ENCODE results near the gene MEX3D.
"Not testable (repeated sequence)": the region's sequence is repeated elsewhere in the genome, so short reads cannot be mapped to it uniquely, and the experiment has no call there.

The MEX3D gene

DNA sequence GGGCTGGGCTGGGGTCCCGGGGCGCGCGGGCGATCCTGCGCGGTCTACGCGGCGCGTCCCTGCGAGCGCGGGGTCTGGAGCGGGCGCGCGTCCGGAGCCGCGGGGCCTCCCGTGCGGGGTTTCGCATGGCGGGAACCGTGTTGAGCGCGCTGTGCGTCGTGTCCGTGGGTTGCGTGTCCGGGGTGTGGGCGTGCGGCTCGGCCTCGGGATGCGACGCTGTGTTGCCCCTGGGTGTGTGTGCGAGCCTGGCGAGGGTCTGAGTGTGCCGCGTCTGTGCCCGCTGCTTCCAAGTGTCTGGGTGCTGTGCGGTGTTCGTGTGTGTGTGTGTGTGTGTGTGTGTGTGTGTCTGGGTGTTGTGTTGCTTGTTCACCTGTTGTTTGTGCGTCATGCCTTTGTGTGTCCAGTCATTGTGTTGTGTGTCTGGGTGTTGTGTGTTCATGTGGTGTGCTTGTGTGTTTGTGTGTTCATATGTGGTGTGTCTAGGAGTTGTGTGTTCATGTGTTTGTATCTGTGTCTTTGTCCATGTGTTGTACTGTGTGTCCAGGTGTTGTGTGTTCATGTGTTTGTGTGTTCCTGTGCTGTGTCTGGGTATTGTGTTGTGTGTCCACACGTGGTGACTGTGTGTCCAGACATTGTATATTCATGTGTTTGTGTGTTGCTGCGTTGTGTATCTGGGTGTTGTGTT is 43.7 kb downstream of the MEX3D start:
- no peak for DNase-seq (ENCODE audit: extremely low read depth, low read depth)
- TF ChIP-seq CTCF (IDR thresholded peaks at IDR 0.05; ENCODE audit: low read depth, low read length, missing control alignments): no peak
- H3K4me3 ChIP-seq (replicated peaks; ENCODE audit: low read depth, low read length): no peak overlapping the region

GRCh38 chr19:1523412-1524286 is 44.5 kb downstream of the MEX3D start, which contains the start of gene PLK5:
TSS of gene PLK5 (plus strand) at chr19:1524077. CDS start at chr19:1526997, 2,920 bp downstream.
- TF ChIP-seq CTCF (IDR thresholded peaks at IDR 0.05; ENCODE audit: low read depth, low read length, missing control alignments): no peak
- no peak for DNase-seq (ENCODE audit: extremely low read depth, low read depth)
- no peak within 1 kb of the TSS for H3K4me3 ChIP-seq (replicated peaks; ENCODE audit: low read depth, low read length)

DNA sequence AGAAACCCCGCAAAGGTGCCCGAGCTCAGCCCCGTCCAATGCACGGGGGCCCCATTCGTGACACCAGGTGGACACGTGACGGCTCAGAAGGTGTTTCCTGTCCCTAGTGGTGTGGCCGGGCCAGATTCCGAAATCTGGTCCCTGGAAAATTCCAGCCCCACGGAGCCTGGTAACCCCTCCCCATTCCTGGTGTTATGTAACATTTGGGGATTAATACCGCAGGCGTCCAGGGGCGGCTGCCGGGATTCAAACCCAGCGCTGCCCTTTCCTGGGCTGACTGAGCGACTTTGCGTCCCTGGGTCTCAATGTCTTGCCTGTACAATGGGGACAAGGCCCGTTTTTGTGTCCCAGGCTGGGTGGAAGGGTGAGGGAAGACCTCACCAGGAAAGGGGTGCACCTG is 45.3 kb downstream of the MEX3D start:
- no peak overlapping the region for H3K4me3 ChIP-seq (replicated peaks; ENCODE audit: low read depth, low read length)
- TF ChIP-seq CTCF (IDR thresholded peaks at IDR 0.05; ENCODE audit: low read depth, low read length, missing control alignments): no peak
- DNase-seq (ENCODE audit: extremely low read depth, low read depth): no peak

GRCh38 chr19:1522061-1522460 is 46.1 kb downstream of the MEX3D start:
- DNase-seq (ENCODE audit: extremely low read depth, low read depth): no peak
- no peak for TF ChIP-seq CTCF (IDR thresholded peaks at IDR 0.05; ENCODE audit: low read depth, low read length, missing control alignments)
- no peak overlapping the region for H3K4me3 ChIP-seq (replicated peaks; ENCODE audit: low read depth, low read length)

DNA sequence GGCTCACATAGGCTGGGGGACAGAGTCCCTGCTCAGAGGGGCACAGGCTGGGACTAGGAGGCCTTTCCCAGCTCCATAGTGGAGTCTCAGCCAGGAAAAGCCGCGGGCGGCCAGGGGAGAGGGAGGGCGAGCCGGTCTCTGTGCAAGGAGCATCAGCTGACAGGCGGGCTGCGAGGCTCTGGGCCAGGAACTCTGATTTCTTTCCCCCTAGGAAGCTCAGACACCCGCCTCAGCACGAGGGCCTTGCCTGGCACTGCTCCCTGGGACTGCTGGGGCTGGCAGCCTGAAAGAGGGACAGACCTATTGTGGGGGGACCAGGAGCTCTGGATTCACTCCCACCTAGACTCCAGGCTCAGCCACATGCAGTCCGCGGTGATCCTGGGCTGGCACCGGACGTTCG is 46.5 kb downstream of the MEX3D start:
- no peak for DNase-seq (ENCODE audit: extremely low read depth, low read depth)
- no peak overlapping the region for H3K4me3 ChIP-seq (replicated peaks; ENCODE audit: low read depth, low read length)
- TF ChIP-seq CTCF (IDR thresholded peaks at IDR 0.05; ENCODE audit: low read depth, low read length, missing control alignments): no peak

- H3K4me3 ChIP-seq (replicated peaks; ENCODE audit: low read depth, low read length): no peak overlapping the region
- no peak for DNase-seq (ENCODE audit: extremely low read depth, low read depth)
- TF ChIP-seq CTCF (IDR thresholded peaks at IDR 0.05; ENCODE audit: low read depth, low read length, missing control alignments): no peak
These were observed 47.8 kb downstream of the MEX3D start for GRCh38 chr19:1520203-1520780.

- H3K4me3 ChIP-seq (replicated peaks; ENCODE audit: low read depth, low read length); DNase-seq (ENCODE audit: extremely low read depth, low read depth): not testable (repeated sequence)
These were observed 48.3 kb downstream of the MEX3D start for GRCh38 chr19:1519802-1520201.

Measured in HFF-Myc (cell line).